Spleen (tissue), 11 donors: ENCODE measurements around the gene HLCS. TPM values are rescaled to one million over a fixed set of nuclear protein-coding genes. Genes with fewer than 3 reads are reported as not detected.

Experiments used
- DNase-seq: peaks from one replicate; pipeline ENCODE4 v3.0.0-alpha.2; 2020
- H3K27ac ChIP-seq, 8 donors: fragments of 200-600 bp; sonication (generic) in 7 of 8; 1 replicate in 4 of 8; 2 replicates in 4 of 8; pipeline versions ENCODE4 v1.5.0 to v1.8.0; 2016 to 2021; ENCODE audit warnings: inconsistent platforms in 4 of 8, mild to moderate bottlenecking in 4 of 8, moderate library complexity in 1 of 8
- H3K27me3 ChIP-seq, 7 donors: fragments of 200-600 bp; sonication (generic) in 6 of 7; replicated peaks in 1 of 7; 1 replicate in 4 of 7; 2 replicates in 3 of 7; pipeline versions ENCODE4 v1.5.0 to v1.8.0; 2016 to 2021; ENCODE audit warnings: inconsistent platforms in 3 of 7, mild to moderate bottlenecking in 1 of 7
- H3K36me3 ChIP-seq, 6 donors: fragments of 200-600 bp; sonication (generic) in 5 of 6; 1 replicate in 4 of 6; 2 replicates in 2 of 6; pipeline versions ENCODE4 v1.5.0 to v1.8.0; 2016 to 2021; ENCODE audit warnings: inconsistent platforms in 2 of 6
- H3K4me1 ChIP-seq, 6 donors: fragments of 200-600 bp; sonication (generic) in 5 of 6; 1 replicate in 3 of 6; 2 replicates in 3 of 6; pipeline versions ENCODE4 v1.5.0 to v1.8.0; 2016 to 2021; ENCODE audit warnings: inconsistent platforms in 3 of 6
- H3K4me3 ChIP-seq, 8 donors: fragments of 200-600 bp; sonication (generic) in 7 of 8; 1 replicate in 4 of 8; 2 replicates in 4 of 8; pipeline versions ENCODE4 v1.5.0 to v1.8.0; 2016 to 2021; ENCODE audit warnings: inconsistent platforms in 4 of 8, mild to moderate bottlenecking in 4 of 8, moderate library complexity in 2 of 8
- H3K9me3 ChIP-seq, 8 donors: fragments of 200-600 bp; sonication (generic) in 7 of 8; 1 replicate in 4 of 8; 2 replicates in 4 of 8; pipeline versions ENCODE4 v1.5.0 to v1.8.0; 2016 to 2021; ENCODE audit warnings: inconsistent platforms in 4 of 8
- CTCF ChIP-seq, 11 experiments: fragments of 200-600 bp in 7 of 11; fragments of 450-650 bp in 4 of 11; sonication (generic) in 4 of 11; IDR thresholded peaks in 8 of 11; conservative IDR thresholded peaks in 3 of 11; 1 replicate in 7 of 11; 2 replicates in 4 of 11; pipeline versions ENCODE4 v1.4.0 to v1.8.0; 2016 to 2021; ENCODE audit warnings: antibody characterized with exemption in 11 of 11, inconsistent platforms in 4 of 11, mild to moderate bottlenecking in 1 of 11
- POLR2A ChIP-seq, 3 donors: fragments of 450-650 bp; IDR thresholded peaks; one replicate each; pipeline ENCODE4 v1.5.1; 2017; ENCODE audit warnings: antibody characterized with exemption in 3 of 3, mild to moderate bottlenecking in 1 of 3
- POLR2AphosphoS5 ChIP-seq, 3 donors: sonication (generic); formaldehyde crosslinking; IDR thresholded peaks; one replicate each; pipeline ENCODE4 v1.5.1; 2017; ENCODE audit warnings: antibody characterized with exemption in 3 of 3
- WGBS, 5 donors: extraction: QIAGEN DNeasy Blood & Tissue Kit in 3 of 5; methylation state at CpG; one replicate each; pipeline versions ENCODE4 v1.1.5 to v1.1.7; 2013 to 2018; 5-methylcytosine and 5-hydroxymethylcytosine counted together
- intact Hi-C: fragments of 100-400 bp; cut with DNase I; formaldehyde crosslinking; loops from one replicate; pipeline ENCODE4 v1.15.0; 2023; ENCODE audit warnings: low total_unique reads
- polyA plus RNA-seq, 3 donors: library from polyadenylated mRNA; stranded (reverse); fragments of 200-250 nt; gene quantifications; one replicate each; pipeline ENCODE4 v1.2.1, GENCODE V29; 2013
- total RNA-seq, 7 donors: library from RNA; depleted of rRNA in 3 of 7; stranded (reverse); fragments of >200 nt in 3 of 7; fragmentation: NEBNext Ultra II Directional in 4 of 7; extraction: Animal tissue kit (Norgen Biotek cat#: 25700) in 4 of 7; gene quantifications; one replicate each; pipeline versions ENCODE4 v1.1.0 to v1.2.1, GENCODE V29; 2016 to 2021
- donor health status: healthy with polysubstance abuse.
- donor health status: DM: no; HTN: no; CAD: no; lungs with moderate emphysema.
- donor health status: DM: no; HTN: no; CAD: no.
- donor health status: Bipolar disorder and iron deficiency.
- donor health status: healthy.
- donor health status: DM: no; HTN: no; CAD: no.
- donor health status: DM: yes; HTN: yes; CAD: no.

HLCS gene
- total and polyA plus RNA-seq, 10 donors, result 1.7 to 22.8 (median 16.3) TPM

- TF ChIP-seq POLR2AphosphoS5 (IDR thresholded peaks at IDR 0.05) (no peak), CTCF (IDR thresholded peaks at IDR 0.05 in 8 of 11, conservative IDR thresholded peaks at IDR 0.05 in 3 of 11) (no peak)
- H3K27me3 ChIP-seq, result peaks cover 0 to 4% (median 0%) of the 10 kb centered on the region in 7 donors
- H3K36me3 ChIP-seq, result peaks cover 0 to 23% (median 3%) of the 10 kb centered on the region in 6 donors
- no peak overlapping the region for H3K4me3 ChIP-seq
- peaks cover 0 to 27% (median 16%) of the 10 kb centered on the region in 6 donors for H3K4me1 ChIP-seq
- 79 to 94% (median 86%) methylated on average over 4 of the region's 4 CpGs for WGBS, 5 donors
- H3K9me3 ChIP-seq, result no peaks in the 10 kb centered on the region
- intact Hi-C loops, result no loop called here
- no peak overlapping the region for H3K27ac ChIP-seq
- no peak for DNase-seq
Measured at GRCh38 chr21:36964398-36964797, 2.1 kb downstream of the HLCS start.

DNA sequence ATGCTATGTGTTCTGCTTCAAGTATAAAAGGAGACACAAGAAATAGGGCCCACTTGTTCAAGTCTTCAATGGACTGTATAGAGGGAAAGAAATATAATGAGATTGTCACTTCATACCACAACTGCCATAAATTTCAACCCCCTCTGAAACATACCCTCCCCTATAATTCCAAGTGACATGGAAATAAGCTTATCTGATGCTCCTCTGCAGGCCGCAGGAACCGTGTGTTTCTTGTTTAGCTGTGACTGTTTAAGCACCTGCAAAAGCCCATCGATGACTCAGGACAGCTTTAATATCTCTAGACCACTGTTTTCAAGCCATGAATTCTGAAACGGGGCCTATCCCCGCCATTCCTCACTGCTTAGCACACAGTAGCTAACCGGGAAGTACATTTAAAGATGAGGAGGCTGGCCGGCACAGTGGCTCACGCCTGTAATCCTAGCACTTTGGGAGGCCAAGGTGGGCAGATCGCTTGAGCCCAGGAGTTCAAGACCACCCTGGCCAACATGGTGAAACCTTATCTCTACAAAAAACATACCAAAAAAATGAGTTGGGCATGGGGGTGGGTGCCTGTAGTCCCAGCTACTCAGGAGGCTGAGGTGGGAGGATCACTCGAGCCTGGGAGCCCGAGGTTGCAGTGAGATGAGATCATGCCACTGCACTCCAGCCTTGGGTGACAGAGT, 4.2 kb downstream of the HLCS start:
- Histone ChIP-seq H3K4me1 (peaks cover 0 to 22% (median 15%) of the 10 kb centered on the region in 6 donors), H3K27ac (no peak overlapping the region), H3K4me3 (no peak overlapping the region), H3K27me3 (peaks cover 0 to 4% (median 0%) of the 10 kb centered on the region in 7 donors), H3K36me3 (peaks cover 0 to 32% (median 5%) of the 10 kb centered on the region in 6 donors), H3K9me3 (no peaks in the 10 kb centered on the region)
- intact Hi-C loops, result no loop called here
- WGBS, 5 donors, result 84 to 91% (median 86%) methylated on average over 11 of the region's 11 CpGs
- no peak for DNase-seq
- TF ChIP-seq CTCF (IDR thresholded peaks at IDR 0.05 in 8 of 11, conservative IDR thresholded peaks at IDR 0.05 in 3 of 11), result no peak
- TF ChIP-seq POLR2A (IDR thresholded peaks at IDR 0.05), result no peak
- TF ChIP-seq POLR2AphosphoS5 (IDR thresholded peaks at IDR 0.05), result no peak

- intact Hi-C loops, result no loop called here
Measured at GRCh38 chr21:36960676-36961284, 5.7 kb downstream of the HLCS start.

More at GRCh38 chr21:36960676-36961284, 5.7 kb downstream of the HLCS start:
- Histone ChIP-seq H3K27me3 (no peaks in the 10 kb centered on the region), H3K4me1 (peaks cover 0 to 12% (median 8%) of the 10 kb centered on the region in 6 donors), H3K9me3 (no peaks in the 10 kb centered on the region), H3K27ac (no peak overlapping the region), H3K36me3 (peaks cover 0 to 41% (median 5%) of the 10 kb centered on the region in 6 donors), H3K4me3 (no peak overlapping the region)
- 91 to 96% (median 95%) methylated on average over 8 of the region's 8 CpGs for WGBS, 5 donors
- TF ChIP-seq POLR2A (IDR thresholded peaks at IDR 0.05), result no peak
- TF ChIP-seq POLR2AphosphoS5 (IDR thresholded peaks at IDR 0.05), result no peak
- no peak for TF ChIP-seq CTCF (IDR thresholded peaks at IDR 0.05 in 8 of 11, conservative IDR thresholded peaks at IDR 0.05 in 3 of 11)
- no peak for DNase-seq
